Adrenal gland (tissue), 5 donors: Measurements from ENCODE around the gene RGS8.

Source experiments
- POLR2A ChIP-seq, 2 donors: fragments of 450-650 bp; IDR thresholded peaks; one replicate each; pipeline ENCODE4 v1.6.1; 2017; ENCODE audit warnings: antibody characterized with exemption in 2 of 2, mild to moderate bottlenecking in 2 of 2, moderate library complexity in 1 of 2
- TF ChIP-seq, protein P1 (sequence below), 6 experiments: fragments of 450-650 bp in 4 of 6; fragments of 200-600 bp in 2 of 6; sonication (generic) in 1 of 6; IDR thresholded peaks; 1 replicate in 5 of 6; 2 replicates in 1 of 6; pipeline versions ENCODE4 v1.5.1 to v1.8.0; 2016 to 2021; ENCODE audit warnings: antibody characterized with exemption in 6 of 6, mild to moderate bottlenecking in 2 of 6, moderate library complexity in 1 of 6
- donor health status: DM: no; HTN: no; CAD: no.

DNA sequence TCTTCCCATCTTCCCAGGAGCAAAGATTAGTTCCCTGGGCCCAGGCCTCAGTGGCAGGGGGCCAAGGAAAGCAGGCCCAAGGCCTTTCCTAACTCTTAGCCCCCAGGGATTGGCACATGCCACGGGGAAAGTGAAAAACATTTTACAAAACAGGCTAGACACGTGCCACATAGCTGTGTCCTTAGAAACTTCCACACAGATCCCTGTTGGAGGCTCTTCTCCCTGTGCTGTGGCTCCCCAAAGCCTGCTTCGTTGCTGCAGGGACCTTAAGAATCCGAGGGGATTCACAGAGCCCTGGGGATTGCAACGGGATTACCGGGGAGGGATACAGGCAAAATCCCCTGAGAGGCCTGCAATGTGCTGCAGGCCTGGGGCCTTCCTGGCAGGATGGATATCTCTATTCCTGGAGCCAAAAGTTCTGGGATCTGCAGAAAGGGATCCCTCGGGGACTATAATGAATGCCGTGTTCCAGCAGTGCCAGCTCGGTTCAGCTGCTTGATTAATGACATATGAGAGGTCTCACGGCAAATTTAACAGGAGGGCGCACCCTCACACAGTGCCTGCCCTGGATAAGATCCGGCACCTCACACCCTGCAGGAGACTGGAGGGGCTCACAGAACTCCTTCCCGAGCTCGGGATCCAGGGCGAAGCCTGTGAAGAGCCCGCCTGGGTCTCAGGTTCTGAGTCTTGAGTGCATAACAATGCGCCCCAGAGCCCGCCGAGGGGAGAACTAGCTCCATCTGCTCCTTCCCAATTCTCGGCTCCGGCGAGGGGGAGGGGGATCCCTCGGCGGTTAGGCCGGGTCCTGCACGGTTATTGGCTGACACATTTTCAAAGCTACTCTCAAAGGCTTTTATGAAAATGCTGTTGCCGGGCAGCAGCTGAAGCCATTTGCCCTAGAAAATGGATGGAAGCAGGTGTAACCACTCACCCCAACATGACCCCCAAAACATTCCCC lies 15.3 kb upstream of the RGS8 start:
- TF ChIP-seq, protein P1, sequence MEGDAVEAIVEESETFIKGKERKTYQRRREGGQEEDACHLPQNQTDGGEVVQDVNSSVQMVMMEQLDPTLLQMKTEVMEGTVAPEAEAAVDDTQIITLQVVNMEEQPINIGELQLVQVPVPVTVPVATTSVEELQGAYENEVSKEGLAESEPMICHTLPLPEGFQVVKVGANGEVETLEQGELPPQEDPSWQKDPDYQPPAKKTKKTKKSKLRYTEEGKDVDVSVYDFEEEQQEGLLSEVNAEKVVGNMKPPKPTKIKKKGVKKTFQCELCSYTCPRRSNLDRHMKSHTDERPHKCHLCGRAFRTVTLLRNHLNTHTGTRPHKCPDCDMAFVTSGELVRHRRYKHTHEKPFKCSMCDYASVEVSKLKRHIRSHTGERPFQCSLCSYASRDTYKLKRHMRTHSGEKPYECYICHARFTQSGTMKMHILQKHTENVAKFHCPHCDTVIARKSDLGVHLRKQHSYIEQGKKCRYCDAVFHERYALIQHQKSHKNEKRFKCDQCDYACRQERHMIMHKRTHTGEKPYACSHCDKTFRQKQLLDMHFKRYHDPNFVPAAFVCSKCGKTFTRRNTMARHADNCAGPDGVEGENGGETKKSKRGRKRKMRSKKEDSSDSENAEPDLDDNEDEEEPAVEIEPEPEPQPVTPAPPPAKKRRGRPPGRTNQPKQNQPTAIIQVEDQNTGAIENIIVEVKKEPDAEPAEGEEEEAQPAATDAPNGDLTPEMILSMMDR (IDR thresholded peaks at IDR 0.05), result no peak
- no peak for TF ChIP-seq POLR2A (IDR thresholded peaks at IDR 0.05)
